Upper lobe of left lung (tissue), 6 donors: ENCODE data around the gene ACP6. TPM values are rescaled to one million over a fixed set of nuclear protein-coding genes. Genes with fewer than 3 reads are reported as not detected.

Source experiments
- ATAC-seq, 2 donors: fragments of 200-7000 bp; cut with Tn5 transposase; one replicate each; pipeline ENCODE4 v1.9.1; 2022; ENCODE audit warnings: mild to moderate bottlenecking in 2 of 2, moderate library complexity in 2 of 2; ENCODE audit not compliant: low FRiP score in 2 of 2
- DNase-seq, 2 donors: peaks; one replicate each; pipeline ENCODE4 v3.0.0-alpha.2; 2019 to 2020
- H3K27ac ChIP-seq, 4 donors: fragments of 200-600 bp; sonication (generic); one replicate each; pipeline ENCODE4 v1.5.1; 2016 to 2019
- H3K27me3 ChIP-seq, 4 donors: fragments of 200-600 bp; sonication (generic); one replicate each; pipeline ENCODE4 v1.5.1; 2017 to 2019
- H3K36me3 ChIP-seq, 4 donors: fragments of 200-600 bp; sonication (generic); one replicate each; pipeline ENCODE4 v1.5.1; 2016 to 2019
- H3K4me1 ChIP-seq, 4 donors: fragments of 200-600 bp; sonication (generic); one replicate each; pipeline ENCODE4 v1.5.1; 2018 to 2019
- H3K4me3 ChIP-seq, 4 donors: fragments of 200-600 bp; sonication (generic); one replicate each; pipeline ENCODE4 v1.5.1; 2017 to 2019; ENCODE audit warnings: mild to moderate bottlenecking in 2 of 4, moderate library complexity in 1 of 4
- H3K9me3 ChIP-seq, 4 donors: fragments of 200-600 bp; sonication (generic); one replicate each; pipeline ENCODE4 v1.5.1; 2018 to 2019
- CTCF ChIP-seq, 6 experiments: fragments of 450-650 bp in 4 of 6; fragments of 200-600 bp in 2 of 6; sonication (generic) in 2 of 6; IDR thresholded peaks; one replicate each; pipeline ENCODE4 v1.5.1; 2016 to 2019; ENCODE audit warnings: antibody characterized with exemption in 6 of 6
- EP300 ChIP-seq, 4 donors: sonication (generic); formaldehyde crosslinking; IDR thresholded peaks; one replicate each; pipeline ENCODE4 v1.5.1; 2017; ENCODE audit warnings: antibody characterized with exemption in 4 of 4, control low read depth in 2 of 4
- POLR2A ChIP-seq, 4 donors: fragments of 450-650 bp; IDR thresholded peaks; one replicate each; pipeline ENCODE4 v1.5.1; 2016 to 2017; ENCODE audit warnings: antibody characterized with exemption in 4 of 4, mild to moderate bottlenecking in 2 of 4
- POLR2AphosphoS5 ChIP-seq, 2 donors: sonication (generic); formaldehyde crosslinking; IDR thresholded peaks; one replicate each; pipeline ENCODE4 v1.5.1; 2017; ENCODE audit warnings: antibody characterized with exemption in 2 of 2
- WGBS, 2 donors: methylation state at CpG; one replicate each; pipeline ENCODE4 v1.1.5; 2017 to 2018; 5-methylcytosine and 5-hydroxymethylcytosine counted together
- small RNA-seq, 4 donors: library from RNA; depleted of rRNA; stranded (forward); fragments of <200 nt; gene quantifications; one replicate each; pipeline ENCODE3, GENCODE V24; 2016
- total RNA-seq, 6 donors: library from RNA; depleted of rRNA in 4 of 6; stranded (reverse); fragments of >200 nt in 4 of 6; gene quantifications; one replicate each; pipeline versions ENCODE4 v1.1.0 to v1.2.1, GENCODE V29; 2016 to 2021
- donor health status: DM: no; HTN: no; CAD: no; lungs with moderate emphysema.
- donor health status: DM: no; HTN: yes; CAD: no; lungs with severe emphysema.

ACP6 gene
- total RNA-seq, 6 donors from 2014 or later: 8.1 to 60.8 (median 21.6) TPM

DNA sequence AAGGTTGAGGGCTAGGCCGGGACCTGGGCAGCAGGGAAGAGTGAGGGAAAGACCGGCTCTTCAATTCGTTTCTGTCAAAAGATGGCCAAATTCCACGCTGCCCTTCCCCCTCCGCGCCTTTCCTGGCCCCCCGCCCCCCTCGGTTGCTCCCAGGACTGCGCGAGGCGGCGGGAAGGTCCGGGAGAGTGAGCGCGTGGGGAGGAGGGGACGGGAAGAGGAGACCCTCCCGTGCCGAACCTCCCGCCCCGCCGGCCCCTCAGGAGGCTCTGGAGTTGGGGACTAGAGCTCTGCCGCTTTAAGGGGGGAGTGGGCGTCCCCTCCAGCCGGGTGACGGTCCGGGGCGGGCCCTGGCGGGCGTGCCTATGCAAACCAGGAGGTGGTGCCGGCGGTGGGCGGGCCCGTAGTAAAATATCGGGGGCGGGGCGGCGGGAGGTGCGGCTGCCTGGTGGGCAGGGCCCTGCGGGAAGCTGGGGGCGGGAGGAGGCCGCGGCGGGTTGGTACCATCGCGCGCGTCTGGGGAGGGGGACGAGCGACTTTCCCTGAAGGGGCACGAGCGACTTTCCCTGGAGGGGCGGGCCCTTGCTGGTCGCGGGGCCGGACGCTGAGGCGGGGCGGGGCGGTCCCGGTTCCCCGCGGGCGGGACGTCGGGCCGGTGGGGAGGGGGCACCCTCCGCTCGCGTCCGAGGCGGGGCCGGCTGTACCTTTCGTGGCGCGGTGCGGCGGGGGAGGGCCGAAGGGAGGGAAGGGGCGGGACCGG lies 70.8 kb downstream of the ACP6 start:
- Histone ChIP-seq H3K9me3 (no peaks in the 10 kb centered on the region), H3K27me3 (no peaks in the 10 kb centered on the region), H3K4me3 (peak overlapping the region; percentile 56 to 81 (median 76)), H3K36me3 (no peaks in the 10 kb centered on the region), H3K27ac (peak overlapping the region; percentile 84 to 93 (median 90)), H3K4me1 (peaks cover 12 to 18% (median 14%) of the 10 kb centered on the region in 4 donors)
- ATAC-seq: peak; percentile 97 to 98
- 0 to 2% methylated on average over 23 to 34 of the region's 80 CpGs for WGBS, 2 donors
- peak in 3 of 4 donors; percentile 27 to 80 (median 62) for TF ChIP-seq POLR2A (IDR thresholded peaks at IDR 0.05)
- TF ChIP-seq EP300 (IDR thresholded peaks at IDR 0.05): no peak
- TF ChIP-seq POLR2AphosphoS5 (IDR thresholded peaks at IDR 0.05): peak; percentile 36 to 91
- TF ChIP-seq CTCF (IDR thresholded peaks at IDR 0.05): peak in 1 of 6 experiments; percentile 23
- peak; percentile 97 to 99 for DNase-seq

DNA sequence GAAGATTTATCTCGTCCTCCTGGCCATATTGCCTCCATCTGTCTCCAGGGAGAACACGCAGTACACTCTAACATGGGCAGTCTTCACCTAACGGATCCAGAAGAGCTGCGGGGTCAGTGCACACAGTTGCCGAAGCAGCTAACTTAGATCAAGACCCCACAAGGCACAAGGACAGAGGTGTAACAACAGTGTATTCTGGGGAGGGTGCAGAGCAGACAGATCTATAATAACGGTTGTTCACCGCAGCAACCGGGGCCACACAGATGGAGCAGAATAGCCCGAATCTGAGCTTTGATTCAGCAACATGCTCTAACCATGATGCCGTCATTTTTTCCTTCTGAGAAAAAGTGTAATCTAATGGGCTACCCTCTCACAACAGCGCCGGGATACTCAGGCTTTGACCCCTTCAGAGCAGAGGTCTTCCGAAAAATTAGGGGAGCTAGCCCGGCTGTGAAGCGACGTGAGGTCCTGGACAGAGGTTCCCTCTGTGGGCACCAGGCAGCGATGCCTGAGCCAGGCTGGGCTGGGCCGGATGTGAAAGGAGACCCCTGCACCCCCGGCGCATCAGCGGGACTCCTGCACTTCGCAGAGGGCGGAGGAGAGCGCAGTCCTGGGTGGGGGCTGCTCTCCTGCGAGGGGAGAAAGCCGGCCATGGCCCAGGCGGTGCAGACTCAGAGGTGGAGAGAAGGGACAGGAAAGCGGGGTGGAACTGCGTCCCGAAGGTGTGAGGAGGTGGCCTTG lies 71.5 kb downstream of the ACP6 start:
- TF ChIP-seq POLR2AphosphoS5 (IDR thresholded peaks at IDR 0.05) (no peak), CTCF (IDR thresholded peaks at IDR 0.05) (no peak), EP300 (IDR thresholded peaks at IDR 0.05) (no peak), POLR2A (IDR thresholded peaks at IDR 0.05) (no peak)
- 11 to 12% methylated on average over 17 to 30 of the region's 30 CpGs for WGBS, 2 donors
- no peaks in the 10 kb centered on the region for H3K27me3 ChIP-seq
- H3K9me3 ChIP-seq: no peaks in the 10 kb centered on the region
- no peaks in the 10 kb centered on the region for H3K36me3 ChIP-seq
- H3K4me3 ChIP-seq: peak overlapping the region; percentile 56 to 81 (median 76)
- peak overlapping the region; percentile 84 to 93 (median 90) for H3K27ac ChIP-seq
- DNase-seq (peak; percentile 33 to 86), ATAC-seq (peak; percentile 21 to 58)
- peaks cover 12 to 18% (median 14%) of the 10 kb centered on the region in 4 donors for H3K4me1 ChIP-seq

- Histone ChIP-seq H3K27me3 (no peaks in the 10 kb centered on the region), H3K27ac (no peak overlapping the region), H3K9me3 (no peaks in the 10 kb centered on the region), H3K4me3 (no peak overlapping the region), H3K4me1 (peaks cover 12 to 18% (median 14%) of the 10 kb centered on the region in 4 donors), H3K36me3 (no peaks in the 10 kb centered on the region)
- WGBS, 2 donors: 92 to 97% methylated on average over 1 of the region's 1 CpG
- ATAC-seq (no peak), DNase-seq (no peak)
- TF ChIP-seq EP300 (IDR thresholded peaks at IDR 0.05): no peak
- TF ChIP-seq POLR2AphosphoS5 (IDR thresholded peaks at IDR 0.05): no peak
- no peak for TF ChIP-seq CTCF (IDR thresholded peaks at IDR 0.05)
- TF ChIP-seq POLR2A (IDR thresholded peaks at IDR 0.05): no peak
Measured at GRCh38 chr1:147597010-147597409, 73.3 kb downstream of the ACP6 start.

Small RNA genes lying within 50 kb of the gene (small RNA-seq; reads per million reads assigned to genes)
- 0 reads per million in 4 donors for gene RN7SL261P

Other genes starting within 250 kb of the ACP6 start
- 10 to 100 TPM in 5 of 6 donors, 1 to 10 TPM in 1; 8.1 to 24.6 (median 14.6) TPM for gene BCL9, start 129.0 kb downstream of the ACP6 start, total RNA-seq
- gene GJA5, start 90.1 kb upstream of the ACP6 start, total RNA-seq: 10 to 100 TPM in 4 of 6 donors, 1 to 10 TPM in 2; 6.3 to 83.5 (median 38.2) TPM
- gene GJA8, start 232.3 kb upstream of the ACP6 start, total RNA-seq: not detected